HEK293 (cell line): ENCODE data around the gene SDC1.

Experiments used
- CTCF ChIA-PET: fragments of 350-600 bp; formaldehyde crosslinking; extraction: SDS; loops from one replicate; lab custom pipeline; 2021; ENCODE audit warnings: antibody characterized with exemption; lab: Yijun Ruan, JAX
- POLR2A ChIA-PET: fragments of 300-600 bp; formaldehyde crosslinking; extraction: SDS; loops from one replicate; lab custom pipeline; 2020; ENCODE audit warnings: antibody characterized with exemption, inconsistent platforms; lab: Yijun Ruan, JAX
- H3K27ac ChIP-seq: fragments of 200-500 bp; sonication (Bioruptor generic); 2 replicates; pipeline ENCODE4 v1.5.1; 2014; ENCODE audit warnings: low read depth, low read length, control low read depth, inconsistent platforms; ENCODE audit errors: extremely low read depth
- H3K36me3 ChIP-seq, 2 experiments: fragments of 200-500 bp in 1 of 2; sonication (Bioruptor generic) in 1 of 2; 1 replicate in 1 of 2; 2 replicates in 1 of 2; pipeline ENCODE4 v1.5.1; 2014 to 2017; ENCODE audit warnings: inconsistent platforms in 2 of 2, low read length in 2 of 2; ENCODE audit not compliant: control insufficient read depth in 2 of 2, insufficient read depth in 1 of 2
- H3K4me1 ChIP-seq: fragments of 200-500 bp; sonication (Bioruptor generic); 2 replicates; pipeline ENCODE4 v1.5.1; 2014; ENCODE audit warnings: mild to moderate bottlenecking, low read length, inconsistent platforms; ENCODE audit not compliant: control insufficient read depth, insufficient read depth
- H3K4me3 ChIP-seq: 2 replicates; pipeline ENCODE4 v1.5.1; 2011; ENCODE audit warnings: low read depth, mild to moderate bottlenecking, control low read depth, low read length, moderate library complexity
- H3K9me3 ChIP-seq: fragments of 200-500 bp; sonication (Bioruptor generic); 2 replicates; pipeline ENCODE4 v1.5.1; 2014; ENCODE audit warnings: low read depth, low read length, inconsistent platforms; ENCODE audit not compliant: control insufficient read depth, insufficient read depth
- BCL11B ChIP-seq: fragments of 450-650 bp; formaldehyde crosslinking; IDR thresholded peaks from 2 replicates; pipeline ENCODE4 v1.5.1; 2016; ENCODE audit warnings: low read depth, missing biosample characterization, missing genetic modification characterization
- EGR2 ChIP-seq: fragments of 450-650 bp; formaldehyde crosslinking; IDR thresholded peaks from 2 replicates; pipeline ENCODE4 v1.5.1; 2016; ENCODE audit warnings: low read depth, missing biosample characterization, missing genetic modification characterization
- GLI2 ChIP-seq: fragments of 450-650 bp; formaldehyde crosslinking; IDR thresholded peaks from 2 replicates; pipeline ENCODE4; 2017; ENCODE audit warnings: missing biosample characterization, missing genetic modification characterization, low read depth, borderline replicate concordance
- SCRT1 ChIP-seq: fragments of 450-650 bp; formaldehyde crosslinking; IDR thresholded peaks from 2 replicates; pipeline ENCODE4 v1.5.1; 2016; ENCODE audit warnings: missing biosample characterization, missing genetic modification characterization, borderline replicate concordance
- SCRT2 ChIP-seq: fragments of 450-650 bp; formaldehyde crosslinking; IDR thresholded peaks from 2 replicates; pipeline ENCODE4 v1.5.1; 2016; ENCODE audit warnings: missing biosample characterization, missing genetic modification characterization
- YY2 ChIP-seq: fragments of 450-650 bp; formaldehyde crosslinking; IDR thresholded peaks from 2 replicates; pipeline ENCODE4 v1.5.1; 2016; ENCODE audit warnings: missing biosample characterization, missing genetic modification characterization
- ZBTB48 ChIP-seq: fragments of 450-650 bp; formaldehyde crosslinking; IDR thresholded peaks from 2 replicates; pipeline ENCODE4 v1.5.1; 2016; ENCODE audit warnings: missing biosample characterization, missing genetic modification characterization
- ZNF121 ChIP-seq: fragments of 450-650 bp; formaldehyde crosslinking; IDR thresholded peaks from 2 replicates; pipeline ENCODE4 v1.5.1; 2016; ENCODE audit warnings: missing biosample characterization, missing genetic modification characterization
- ZNF132 ChIP-seq: fragments of 450-650 bp; formaldehyde crosslinking; IDR thresholded peaks from 2 replicates; pipeline ENCODE4 v1.5.1; 2017; ENCODE audit warnings: missing biosample characterization, missing genetic modification characterization, borderline replicate concordance
- ZNF140 ChIP-seq: fragments of 450-650 bp; formaldehyde crosslinking; IDR thresholded peaks from 2 replicates; pipeline ENCODE4 v1.5.1; 2016; ENCODE audit warnings: missing biosample characterization, missing genetic modification characterization
- ZNF146 ChIP-seq: fragments of 450-650 bp; formaldehyde crosslinking; IDR thresholded peaks from 2 replicates; pipeline ENCODE4 v1.5.1; 2016; ENCODE audit warnings: missing biosample characterization, missing genetic modification characterization
- ZNF24 ChIP-seq: fragments of 450-650 bp; formaldehyde crosslinking; IDR thresholded peaks from 2 replicates; pipeline ENCODE4 v1.5.1; 2016; ENCODE audit warnings: missing biosample characterization, missing genetic modification characterization
- ZNF248 ChIP-seq: fragments of 450-650 bp; formaldehyde crosslinking; IDR thresholded peaks from 2 replicates; pipeline ENCODE4 v1.5.1; 2017; ENCODE audit warnings: missing biosample characterization, missing genetic modification characterization
- ZNF292 ChIP-seq: fragments of 450-650 bp; formaldehyde crosslinking; IDR thresholded peaks from 2 replicates; pipeline ENCODE4 v1.5.1; 2016; ENCODE audit warnings: low read depth, missing biosample characterization, missing genetic modification characterization, borderline replicate concordance
- ZNF302 ChIP-seq: fragments of 450-650 bp; formaldehyde crosslinking; IDR thresholded peaks from 2 replicates; pipeline ENCODE4 v1.5.1; 2016; ENCODE audit warnings: missing biosample characterization, missing genetic modification characterization, low read depth
- ZNF350 ChIP-seq: fragments of 450-650 bp; formaldehyde crosslinking; IDR thresholded peaks from 2 replicates; pipeline ENCODE4 v1.5.0; 2017; ENCODE audit warnings: missing biosample characterization, mild to moderate bottlenecking, missing genetic modification characterization
- ZNF366 ChIP-seq: fragments of 450-650 bp; formaldehyde crosslinking; conservative IDR thresholded peaks from 2 replicates; pipeline ENCODE4 v1.5.1; 2016; ENCODE audit warnings: missing biosample characterization, missing genetic modification characterization
- ZNF426 ChIP-seq: fragments of 450-650 bp; formaldehyde crosslinking; IDR thresholded peaks from 2 replicates; pipeline ENCODE4 v1.5.1; 2017; ENCODE audit warnings: missing biosample characterization, missing genetic modification characterization, mild to moderate bottlenecking, inconsistent platforms, moderate library complexity
- ZNF624 ChIP-seq: fragments of 450-650 bp; formaldehyde crosslinking; IDR thresholded peaks from 2 replicates; pipeline ENCODE4 v1.5.1; 2017; ENCODE audit warnings: missing biosample characterization, missing genetic modification characterization
- ZNF629 ChIP-seq: fragments of 450-650 bp; formaldehyde crosslinking; IDR thresholded peaks from 2 replicates; pipeline ENCODE4 v1.5.1; 2017; ENCODE audit warnings: missing biosample characterization, missing genetic modification characterization
- ZNF677 ChIP-seq: fragments of 450-650 bp; IDR thresholded peaks from 2 replicates; pipeline ENCODE4 v1.5.0; 2018; ENCODE audit warnings: missing biosample characterization, mild to moderate bottlenecking, missing genetic modification characterization, moderate library complexity
- ZNF830 ChIP-seq: fragments of 450-650 bp; IDR thresholded peaks from 2 replicates; pipeline ENCODE4 v1.5.0; 2018; ENCODE audit warnings: missing biosample characterization, missing genetic modification characterization, low read depth, mild to moderate bottlenecking, moderate library complexity
- ZSCAN16 ChIP-seq: fragments of 450-650 bp; formaldehyde crosslinking; IDR thresholded peaks from 2 replicates; pipeline ENCODE4 v1.5.1; 2016; ENCODE audit warnings: missing biosample characterization, missing genetic modification characterization
- TF ChIP-seq, protein P1 (sequence below): fragments of 450-650 bp; formaldehyde crosslinking; IDR thresholded peaks from 2 replicates; pipeline ENCODE4 v1.5.1; 2017; ENCODE audit warnings: missing biosample characterization, missing genetic modification characterization
- TF ChIP-seq, protein P2 (sequence below): fragments of 450-650 bp; formaldehyde crosslinking; IDR thresholded peaks from 2 replicates; pipeline ENCODE4 v1.5.1; 2017; ENCODE audit warnings: missing biosample characterization, missing genetic modification characterization
- TF ChIP-seq, protein P3 (sequence below): fragments of 450-650 bp; formaldehyde crosslinking; IDR thresholded peaks from 2 replicates; pipeline ENCODE4 v1.5.1; 2016; ENCODE audit warnings: missing biosample characterization, missing genetic modification characterization, low read depth
- TF ChIP-seq, protein P4 (sequence below): sonication (generic); formaldehyde crosslinking; IDR thresholded peaks from 2 replicates; pipeline ENCODE4 v1.8.1; 2022; ENCODE audit warnings: mild to moderate bottlenecking, moderate library complexity, missing genetic modification reagents
- TF ChIP-seq, protein P5 (sequence below): fragments of 450-650 bp; formaldehyde crosslinking; IDR thresholded peaks from 2 replicates; pipeline ENCODE4 v1.5.1; 2016; ENCODE audit warnings: missing biosample characterization, missing genetic modification characterization
- TF ChIP-seq, protein P6 (sequence below): fragments of 450-650 bp; formaldehyde crosslinking; IDR thresholded peaks from 2 replicates; pipeline ENCODE4 v1.5.1; 2016; ENCODE audit warnings: missing biosample characterization, missing genetic modification characterization

The SDC1 gene

DNA sequence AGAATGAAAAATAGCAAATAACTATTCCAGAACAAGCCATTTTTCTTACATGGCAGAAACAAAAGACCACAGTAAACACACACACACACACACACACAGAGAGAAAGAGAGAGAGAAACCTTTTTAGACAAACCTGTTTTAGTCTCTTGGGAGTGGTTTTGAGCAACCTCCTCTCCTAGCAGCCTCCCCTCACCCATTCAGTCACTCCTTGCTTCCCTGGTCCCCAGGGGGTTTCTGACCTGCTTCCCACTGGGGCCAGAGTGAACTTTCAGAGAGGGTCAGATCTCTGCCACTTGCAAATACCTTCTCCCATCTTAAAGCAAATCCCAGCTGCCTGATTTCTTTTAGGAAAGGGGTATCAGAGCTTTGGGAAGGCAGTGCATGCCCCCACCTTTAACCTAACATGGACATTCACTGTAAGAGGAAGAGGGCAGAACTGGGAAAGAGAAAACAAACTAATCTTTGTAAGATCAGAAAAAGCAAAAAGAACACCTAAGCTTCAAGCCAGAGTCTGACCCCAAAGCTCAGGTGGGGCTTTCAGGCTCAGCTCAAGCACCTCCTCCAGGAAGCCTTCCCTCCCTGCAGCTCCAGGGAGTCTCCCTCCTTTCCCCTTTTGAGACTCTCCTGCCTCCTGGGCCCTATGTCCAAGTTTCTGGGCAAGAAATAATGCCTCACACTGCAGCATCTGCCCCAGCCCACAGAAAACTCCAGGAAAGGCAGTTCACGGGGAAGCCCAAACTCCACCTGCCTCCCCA lies 2.7 kb downstream of the SDC1 start (continued):
- TF ChIP-seq, protein P1, sequence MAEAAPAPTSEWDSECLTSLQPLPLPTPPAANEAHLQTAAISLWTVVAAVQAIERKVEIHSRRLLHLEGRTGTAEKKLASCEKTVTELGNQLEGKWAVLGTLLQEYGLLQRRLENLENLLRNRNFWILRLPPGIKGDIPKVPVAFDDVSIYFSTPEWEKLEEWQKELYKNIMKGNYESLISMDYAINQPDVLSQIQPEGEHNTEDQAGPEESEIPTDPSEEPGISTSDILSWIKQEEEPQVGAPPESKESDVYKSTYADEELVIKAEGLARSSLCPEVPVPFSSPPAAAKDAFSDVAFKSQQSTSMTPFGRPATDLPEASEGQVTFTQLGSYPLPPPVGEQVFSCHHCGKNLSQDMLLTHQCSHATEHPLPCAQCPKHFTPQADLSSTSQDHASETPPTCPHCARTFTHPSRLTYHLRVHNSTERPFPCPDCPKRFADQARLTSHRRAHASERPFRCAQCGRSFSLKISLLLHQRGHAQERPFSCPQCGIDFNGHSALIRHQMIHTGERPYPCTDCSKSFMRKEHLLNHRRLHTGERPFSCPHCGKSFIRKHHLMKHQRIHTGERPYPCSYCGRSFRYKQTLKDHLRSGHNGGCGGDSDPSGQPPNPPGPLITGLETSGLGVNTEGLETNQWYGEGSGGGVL (tag by site-specific recombination), result 0 out of 2 replicates have a peak, but pooled peaks have one; percentile 7
- TF ChIP-seq ZNF248 (tag by site-specific recombination) (no peak), ZNF366 (tag by site-specific recombination) (peak; percentile 42; the same call in 1 of the 2 replicates), ZNF629 (tag by site-specific recombination) (no peak), BCL11B (tag by site-specific recombination) (no peak), ZNF121 (tag by site-specific recombination) (no peak), ZBTB48 (tag by site-specific recombination) (no peak)

DNA sequence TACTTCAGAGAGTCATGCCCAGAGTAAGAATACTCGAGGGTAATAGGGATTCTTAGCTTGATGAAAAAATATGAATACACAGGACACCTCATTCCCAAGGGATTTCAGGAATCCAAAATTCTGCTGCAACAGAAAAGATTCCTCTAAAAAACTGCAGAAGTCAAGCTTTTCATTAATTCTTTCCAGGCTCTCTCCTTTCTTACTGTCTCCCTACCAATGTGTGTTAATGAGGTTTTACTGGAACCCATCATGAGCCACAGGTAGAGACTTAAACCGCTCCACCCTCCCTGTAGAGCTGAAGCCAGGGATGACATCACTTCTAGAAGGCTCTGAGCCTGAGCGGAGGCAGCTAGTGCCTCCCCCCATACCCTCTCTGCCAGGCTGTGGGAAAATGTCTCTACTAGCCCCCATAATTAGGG lies 3.4 kb downstream of the SDC1 start:
- Histone ChIP-seq H3K9me3 (no peaks in the 10 kb centered on the region), H3K4me1 (peaks cover 14% of the 10 kb centered on the region), H3K4me3 (no peak overlapping the region), H3K27ac (no peak overlapping the region; the same call in 1 of the 2 replicates), H3K36me3 (peaks cover 0 to 19% of the 10 kb centered on the region in 2 experiments; a peak in 2 of 3 replicates)
- ChIA-PET POLR2A (interaction anchor here (1.0 to 1.7 kb wide), 3 partner anchors 9 to 80 kb away, joined by 3 to 6 read pairs (median 3); no protein-coding TSS in a partner anchor), CTCF (interaction anchor here (1.3 kb wide), 1 partner anchor 86 kb away, joined by 4 read pairs; no protein-coding TSS in a partner anchor)
- TF ChIP-seq, protein P2, sequence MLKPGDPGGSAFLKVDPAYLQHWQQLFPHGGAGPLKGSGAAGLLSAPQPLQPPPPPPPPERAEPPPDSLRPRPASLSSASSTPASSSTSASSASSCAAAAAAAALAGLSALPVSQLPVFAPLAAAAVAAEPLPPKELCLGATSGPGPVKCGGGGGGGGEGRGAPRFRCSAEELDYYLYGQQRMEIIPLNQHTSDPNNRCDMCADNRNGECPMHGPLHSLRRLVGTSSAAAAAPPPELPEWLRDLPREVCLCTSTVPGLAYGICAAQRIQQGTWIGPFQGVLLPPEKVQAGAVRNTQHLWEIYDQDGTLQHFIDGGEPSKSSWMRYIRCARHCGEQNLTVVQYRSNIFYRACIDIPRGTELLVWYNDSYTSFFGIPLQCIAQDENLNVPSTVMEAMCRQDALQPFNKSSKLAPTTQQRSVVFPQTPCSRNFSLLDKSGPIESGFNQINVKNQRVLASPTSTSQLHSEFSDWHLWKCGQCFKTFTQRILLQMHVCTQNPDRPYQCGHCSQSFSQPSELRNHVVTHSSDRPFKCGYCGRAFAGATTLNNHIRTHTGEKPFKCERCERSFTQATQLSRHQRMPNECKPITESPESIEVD (tag by site-specific recombination), result no peak
- TF ChIP-seq ZNF146 (tag by site-specific recombination) (no peak), ZNF24 (tag by site-specific recombination) (no peak), ZNF140 (tag by site-specific recombination) (no peak), GLI2 (tag by site-specific recombination) (no peak), ZSCAN16 (no peak), ZNF132 (tag by site-specific recombination) (no peak), EGR2 (tag by site-specific recombination) (no peak), YY2 (no peak), ZNF830 (tag by site-specific recombination) (no peak), ZNF677 (tag by site-specific recombination) (no peak), ZNF426 (tag by site-specific recombination) (no peak), ZNF624 (tag by site-specific recombination) (no peak), ZNF292 (tag by site-specific recombination) (no peak), ZNF350 (tag by site-specific recombination) (no peak), SCRT1 (tag by site-specific recombination) (peak; percentile 53; the same call in 1 of the 2 replicates), ZNF302 (tag by site-specific recombination) (no peak), SCRT2 (tag by site-specific recombination) (peak; percentile 84)
- TF ChIP-seq, protein P3, sequence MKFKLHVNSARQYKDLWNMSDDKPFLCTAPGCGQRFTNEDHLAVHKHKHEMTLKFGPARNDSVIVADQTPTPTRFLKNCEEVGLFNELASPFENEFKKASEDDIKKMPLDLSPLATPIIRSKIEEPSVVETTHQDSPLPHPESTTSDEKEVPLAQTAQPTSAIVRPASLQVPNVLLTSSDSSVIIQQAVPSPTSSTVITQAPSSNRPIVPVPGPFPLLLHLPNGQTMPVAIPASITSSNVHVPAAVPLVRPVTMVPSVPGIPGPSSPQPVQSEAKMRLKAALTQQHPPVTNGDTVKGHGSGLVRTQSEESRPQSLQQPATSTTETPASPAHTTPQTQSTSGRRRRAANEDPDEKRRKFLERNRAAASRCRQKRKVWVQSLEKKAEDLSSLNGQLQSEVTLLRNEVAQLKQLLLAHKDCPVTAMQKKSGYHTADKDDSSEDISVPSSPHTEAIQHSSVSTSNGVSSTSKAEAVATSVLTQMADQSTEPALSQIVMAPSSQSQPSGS (tag by site-specific recombination), result peak; percentile 79
- TF ChIP-seq, protein P4, sequence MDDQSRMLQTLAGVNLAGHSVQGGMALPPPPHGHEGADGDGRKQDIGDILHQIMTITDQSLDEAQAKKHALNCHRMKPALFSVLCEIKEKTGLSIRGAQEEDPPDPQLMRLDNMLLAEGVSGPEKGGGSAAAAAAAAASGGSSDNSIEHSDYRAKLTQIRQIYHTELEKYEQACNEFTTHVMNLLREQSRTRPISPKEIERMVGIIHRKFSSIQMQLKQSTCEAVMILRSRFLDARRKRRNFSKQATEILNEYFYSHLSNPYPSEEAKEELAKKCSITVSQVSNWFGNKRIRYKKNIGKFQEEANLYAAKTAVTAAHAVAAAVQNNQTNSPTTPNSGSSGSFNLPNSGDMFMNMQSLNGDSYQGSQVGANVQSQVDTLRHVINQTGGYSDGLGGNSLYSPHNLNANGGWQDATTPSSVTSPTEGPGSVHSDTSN (CRISPR knock-in tag), result no peak
- TF ChIP-seq, protein P5, sequence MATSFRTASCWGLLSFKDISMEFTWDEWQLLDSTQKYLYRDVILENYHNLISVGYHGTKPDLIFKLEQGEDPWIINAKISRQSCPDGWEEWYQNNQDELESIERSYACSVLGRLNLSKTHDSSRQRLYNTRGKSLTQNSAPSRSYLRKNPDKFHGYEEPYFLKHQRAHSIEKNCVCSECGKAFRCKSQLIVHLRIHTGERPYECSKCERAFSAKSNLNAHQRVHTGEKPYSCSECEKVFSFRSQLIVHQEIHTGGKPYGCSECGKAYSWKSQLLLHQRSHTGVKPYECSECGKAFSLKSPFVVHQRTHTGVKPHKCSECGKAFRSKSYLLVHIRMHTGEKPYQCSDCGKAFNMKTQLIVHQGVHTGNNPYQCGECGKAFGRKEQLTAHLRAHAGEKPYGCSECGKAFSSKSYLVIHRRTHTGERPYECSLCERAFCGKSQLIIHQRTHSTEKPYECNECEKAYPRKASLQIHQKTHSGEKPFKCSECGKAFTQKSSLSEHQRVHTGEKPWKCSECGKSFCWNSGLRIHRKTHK (tag by site-specific recombination), result no peak
- TF ChIP-seq, protein P6, sequence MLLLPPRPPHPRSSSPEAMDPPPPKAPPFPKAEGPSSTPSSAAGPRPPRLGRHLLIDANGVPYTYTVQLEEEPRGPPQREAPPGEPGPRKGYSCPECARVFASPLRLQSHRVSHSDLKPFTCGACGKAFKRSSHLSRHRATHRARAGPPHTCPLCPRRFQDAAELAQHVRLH (tag by site-specific recombination), result no peak
